Prostate gland (tissue), 2 donors: ENCODE results near the gene POP7. TPM values are rescaled to one million over a fixed set of nuclear protein-coding genes. Genes with fewer than 3 reads are reported as not detected.

Experiments
- DNase-seq: peaks from one replicate; pipeline ENCODE4 v3.0.0-alpha.2; 2019; ENCODE audit warnings: low spot score
- H3K27ac ChIP-seq, 2 donors: fragments of 200-600 bp; sonication (generic); 2 replicates each; pipeline ENCODE4 v1.5.1; 2017 to 2019
- H3K27me3 ChIP-seq: fragments of 200-600 bp; sonication (generic); replicated peaks from 2 replicates; pipeline ENCODE4 v1.5.1; 2019; ENCODE audit not compliant: insufficient read depth
- H3K36me3 ChIP-seq, 2 donors: fragments of 200-600 bp; sonication (generic); 1 replicate in 1 of 2; 2 replicates in 1 of 2; pipeline versions ENCODE4 v1.5.1 to v1.8.1; 2017 to 2019
- H3K4me1 ChIP-seq: fragments of 200-600 bp; sonication (generic); replicated peaks from 2 replicates; pipeline ENCODE4 v1.5.1; 2019
- H3K4me3 ChIP-seq, 2 donors: fragments of 200-600 bp; sonication (generic); 2 replicates each; pipeline ENCODE4 v1.5.1; 2017 to 2019
- H3K9me3 ChIP-seq: fragments of 200-600 bp; sonication (generic); 2 replicates; pipeline ENCODE4 v1.5.1; 2017
- POLR2A ChIP-seq: fragments of 450-650 bp; IDR thresholded peaks from one replicate; pipeline ENCODE4 v1.6.1; 2016; ENCODE audit warnings: antibody characterized with exemption, mild to moderate bottlenecking
- POLR2AphosphoS5 ChIP-seq: sonication (generic); formaldehyde crosslinking; IDR thresholded peaks from one replicate; pipeline ENCODE4 v1.6.1; 2017; ENCODE audit warnings: antibody characterized with exemption
- WGBS: methylation state at CpG from one replicate; pipeline ENCODE4 v1.1.5; 2018; 5-methylcytosine and 5-hydroxymethylcytosine counted together
- intact Hi-C: fragments of 100-400 bp; cut with DNase I; formaldehyde crosslinking; loops from one replicate; pipeline ENCODE4 v1.14.2; 2022
- total RNA-seq, 2 donors: library from RNA; depleted of rRNA; stranded (reverse); fragments of >200 nt; gene quantifications; one replicate each; pipeline ENCODE4 v1.1.0, GENCODE V29; 2016
- TF ChIP-seq, protein P1 (sequence below), 4 experiments: fragments of 200-600 bp in 2 of 4; fragments of 450-650 bp in 2 of 4; sonication (generic) in 2 of 4; IDR thresholded peaks; 1 replicate in 3 of 4; 2 replicates in 1 of 4; pipeline ENCODE4 v1.5.1; 2016 to 2019; ENCODE audit warnings: antibody characterized with exemption in 4 of 4, mild to moderate bottlenecking in 2 of 4, moderate library complexity in 2 of 4

The POP7 gene
- total RNA-seq, 2 donors from 2014 or later = 41.4 to 45.2 TPM

DNA sequence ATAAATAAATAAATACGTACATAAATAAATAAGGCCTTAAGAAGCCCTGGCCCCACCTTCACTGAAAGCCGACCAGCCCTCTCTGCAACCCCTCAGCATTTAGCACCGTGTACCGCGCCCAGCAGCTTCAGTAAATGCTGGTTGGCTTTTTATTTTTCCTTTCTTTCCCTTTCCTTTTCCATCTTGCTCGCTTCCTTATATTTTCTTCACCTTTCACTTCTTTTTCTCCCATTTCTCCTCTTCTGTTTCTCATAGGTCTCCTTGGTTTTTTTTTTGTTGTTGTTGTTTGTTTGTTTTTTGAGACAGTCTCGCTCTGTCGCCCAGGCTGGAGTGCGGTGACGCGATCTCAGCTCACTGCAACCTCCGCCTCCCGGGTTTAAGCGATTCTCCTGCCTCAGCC is 38.7 kb downstream of the POP7 start:
- no peak for DNase-seq
- Histone ChIP-seq H3K36me3 (no peaks in the 10 kb centered on the region), H3K4me3 (no peak overlapping the region), H3K27me3 (no peaks in the 10 kb centered on the region), H3K4me1 (no peaks in the 10 kb centered on the region), H3K9me3 (no peaks in the 10 kb centered on the region), H3K27ac (no peak overlapping the region)
- intact Hi-C loops = no loop called here
- 87% methylated on average over 14 of the region's 14 CpGs for WGBS
- no peak for TF ChIP-seq POLR2A
- TF ChIP-seq POLR2AphosphoS5 = no peak
- TF ChIP-seq, protein P1, sequence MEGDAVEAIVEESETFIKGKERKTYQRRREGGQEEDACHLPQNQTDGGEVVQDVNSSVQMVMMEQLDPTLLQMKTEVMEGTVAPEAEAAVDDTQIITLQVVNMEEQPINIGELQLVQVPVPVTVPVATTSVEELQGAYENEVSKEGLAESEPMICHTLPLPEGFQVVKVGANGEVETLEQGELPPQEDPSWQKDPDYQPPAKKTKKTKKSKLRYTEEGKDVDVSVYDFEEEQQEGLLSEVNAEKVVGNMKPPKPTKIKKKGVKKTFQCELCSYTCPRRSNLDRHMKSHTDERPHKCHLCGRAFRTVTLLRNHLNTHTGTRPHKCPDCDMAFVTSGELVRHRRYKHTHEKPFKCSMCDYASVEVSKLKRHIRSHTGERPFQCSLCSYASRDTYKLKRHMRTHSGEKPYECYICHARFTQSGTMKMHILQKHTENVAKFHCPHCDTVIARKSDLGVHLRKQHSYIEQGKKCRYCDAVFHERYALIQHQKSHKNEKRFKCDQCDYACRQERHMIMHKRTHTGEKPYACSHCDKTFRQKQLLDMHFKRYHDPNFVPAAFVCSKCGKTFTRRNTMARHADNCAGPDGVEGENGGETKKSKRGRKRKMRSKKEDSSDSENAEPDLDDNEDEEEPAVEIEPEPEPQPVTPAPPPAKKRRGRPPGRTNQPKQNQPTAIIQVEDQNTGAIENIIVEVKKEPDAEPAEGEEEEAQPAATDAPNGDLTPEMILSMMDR (IDR thresholded peaks at IDR 0.05) = no peak

DNA sequence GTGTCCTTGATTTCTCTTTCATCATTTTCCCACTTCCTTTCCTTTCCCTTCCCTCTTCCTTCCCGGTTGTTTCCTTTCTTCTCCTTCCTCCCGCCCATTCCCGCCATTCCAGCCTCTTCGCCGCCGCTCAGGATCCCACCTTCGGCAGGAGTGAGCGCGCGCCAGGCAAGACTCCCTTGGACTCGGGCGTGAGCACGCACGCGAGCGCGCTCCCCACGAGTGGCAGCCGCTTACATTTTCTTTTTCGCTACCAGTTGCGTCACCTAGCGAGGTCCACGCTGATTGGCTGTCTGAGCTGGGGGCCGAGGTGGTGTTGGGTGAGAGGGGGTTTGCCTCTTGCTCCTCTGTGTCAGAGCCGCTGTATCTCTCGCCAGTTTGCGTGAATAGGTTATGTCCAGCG is 39.3 kb downstream of the POP7 start:
- no peak overlapping the region for H3K27ac ChIP-seq
- H3K4me1 ChIP-seq = no peaks in the 10 kb centered on the region
- no peak for DNase-seq
- no peaks in the 10 kb centered on the region for H3K9me3 ChIP-seq
- 21% methylated on average over 27 of the region's 28 CpGs for WGBS
- peak overlapping the region; percentile 19 to 25 for H3K4me3 ChIP-seq
- intact Hi-C loops = no loop called here
- H3K27me3 ChIP-seq = no peaks in the 10 kb centered on the region
- peak; percentile 10 for TF ChIP-seq POLR2AphosphoS5
- TF ChIP-seq, protein P1 (IDR thresholded peaks at IDR 0.05) = no peak
- no peaks in the 10 kb centered on the region for H3K36me3 ChIP-seq

DNA sequence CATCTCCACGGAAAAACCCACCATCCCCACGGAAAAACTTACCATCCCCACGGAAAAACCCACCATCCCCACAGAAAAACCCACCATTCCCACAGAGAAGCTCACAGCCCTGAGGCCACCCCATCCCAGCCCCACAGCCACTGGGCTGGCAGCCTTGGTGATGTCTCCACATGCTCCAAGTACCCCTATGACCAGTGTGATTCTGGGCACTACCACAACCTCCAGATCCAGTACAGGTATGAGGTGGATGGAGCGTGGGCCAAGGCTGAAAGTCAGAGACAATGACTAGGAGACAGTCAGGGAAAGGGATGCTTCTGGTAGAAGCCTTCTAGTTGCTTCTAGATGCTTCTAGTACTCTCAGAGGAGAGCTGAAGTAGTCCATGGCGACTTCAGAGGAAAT is 47.1 kb downstream of the POP7 start:
- Histone ChIP-seq H3K4me3 (no peak overlapping the region), H3K9me3 (no peaks in the 10 kb centered on the region), H3K27me3 (no peaks in the 10 kb centered on the region), H3K27ac (no peak overlapping the region), H3K36me3 (no peaks in the 10 kb centered on the region), H3K4me1 (no peaks in the 10 kb centered on the region)
- intact Hi-C loops = no loop called here
- 88% methylated on average over 5 of the region's 5 CpGs for WGBS
- DNase-seq = no peak
- TF ChIP-seq POLR2A (no peak), POLR2AphosphoS5 (no peak)
- TF ChIP-seq, protein P1 (IDR thresholded peaks at IDR 0.05) = no peak

DNA sequence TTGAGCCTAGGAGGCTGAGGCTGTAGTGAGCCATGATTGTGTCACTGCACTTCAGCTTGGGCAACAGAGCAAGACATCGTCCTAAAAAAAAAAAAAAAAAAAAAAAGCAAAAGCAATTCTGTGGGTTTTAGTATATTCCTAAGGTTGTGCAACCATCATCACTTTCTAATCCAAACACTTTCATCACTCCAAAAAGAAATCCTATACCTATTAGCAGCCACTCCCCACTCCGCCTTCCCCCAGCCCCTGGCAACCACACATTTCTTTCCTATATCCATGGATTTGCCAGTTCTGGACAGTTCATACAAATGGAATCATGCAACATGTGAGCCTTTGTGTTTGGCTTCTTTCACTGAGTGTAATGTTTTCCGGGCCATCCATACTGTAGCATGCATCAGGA is 47.8 kb downstream of the POP7 start:
- no peak for DNase-seq
- 74% methylated on average over 3 of the region's 3 CpGs for WGBS
- Histone ChIP-seq H3K27ac (no peak overlapping the region), H3K36me3 (no peaks in the 10 kb centered on the region), H3K4me1 (no peaks in the 10 kb centered on the region), H3K27me3 (no peaks in the 10 kb centered on the region), H3K9me3 (no peaks in the 10 kb centered on the region), H3K4me3 (no peak overlapping the region)
- TF ChIP-seq, protein P1 (IDR thresholded peaks at IDR 0.05) = no peak
- TF ChIP-seq POLR2A (no peak), POLR2AphosphoS5 (no peak)
- intact Hi-C loops = no loop called here

Other genes with a start within 250 kb of the POP7 start
- 10 to 100 TPM in 1 of 2 donors, not detected in 1; 11.9 TPM for gene SPACDR, start 241.9 kb upstream of the POP7 start, total RNA-seq
- 100 to 1,000 TPM in 1 of 2 donors, 10 to 100 TPM in 1; 77.6 to 152 TPM for gene TSC22D4, start 226.9 kb upstream of the POP7 start, total RNA-seq
- gene NYAP1, start 222.2 kb upstream of the POP7 start, total RNA-seq = 10 to 100 TPM in 1 of 2 donors, under 1 TPM in 1; 0.73 to 16.9 TPM
- gene AGFG2, start 166.9 kb upstream of the POP7 start, total RNA-seq = 10 to 100 TPM; 33.0 to 94.9 TPM
- gene SAP25, start 132.2 kb upstream of the POP7 start, total RNA-seq = 10 to 100 TPM in 1 of 2 donors, 1 to 10 TPM in 1; 2.5 to 19.5 TPM
- 100 to 1,000 TPM in 1 of 2 donors, 10 to 100 TPM in 1; 66.8 to 202 TPM for gene LRCH4, start 120.0 kb upstream of the POP7 start, total RNA-seq
- 1 to 10 TPM; 2.3 to 9.7 TPM for gene FBXO24, start 119.8 kb upstream of the POP7 start, total RNA-seq
- gene PCOLCE, start 103.8 kb upstream of the POP7 start, total RNA-seq = 10 to 100 TPM; 11.8 to 49.5 TPM
- gene MOSPD3, start 93.6 kb upstream of the POP7 start, total RNA-seq = 10 to 100 TPM; 20.1 to 36.1 TPM
- 1 to 10 TPM in 1 of 2 donors, under 1 TPM in 1; 0.59 to 2.3 TPM for gene TFR2, start 64.6 kb upstream of the POP7 start, total RNA-seq
- 1 to 10 TPM in 1 of 2 donors, not detected in 1; 2.4 TPM for gene ACTL6B, start 49.7 kb upstream of the POP7 start, total RNA-seq
- gene GNB2, start 32.4 kb upstream of the POP7 start, total RNA-seq = 100 to 1,000 TPM; 376 to 417 TPM
- gene GIGYF1, start 11.9 kb upstream of the POP7 start, total RNA-seq = 10 to 100 TPM; 37.0 to 82.2 TPM
- gene EPO, start 14.3 kb downstream of the POP7 start, total RNA-seq = 1 to 10 TPM in 1 of 2 donors, not detected in 1; 1.6 TPM
- under 1 TPM in 1 of 2 donors, not detected in 1; 0.17 TPM for gene ZAN, start 27.5 kb downstream of the POP7 start, total RNA-seq
- 10 to 100 TPM; 78.6 to 80.8 TPM for gene EPHB4, start 121.4 kb downstream of the POP7 start, total RNA-seq
- gene SLC12A9, start 146.6 kb downstream of the POP7 start, total RNA-seq = 10 to 100 TPM; 22.0 to 29.4 TPM
- 100 to 1,000 TPM in 1 of 2 donors, 10 to 100 TPM in 1; 65.9 to 113 TPM for gene TRIP6, start 161.3 kb downstream of the POP7 start, total RNA-seq
- 100 to 1,000 TPM; 105 to 182 TPM for gene SRRT, start 169.0 kb downstream of the POP7 start, total RNA-seq
- 1 to 10 TPM; 6.4 to 8.4 TPM for gene UFSP1, start 183.6 kb downstream of the POP7 start, total RNA-seq
- gene ACHE, start 189.8 kb downstream of the POP7 start, total RNA-seq = 10 to 100 TPM in 1 of 2 donors, 1 to 10 TPM in 1; 6.6 to 17.5 TPM
- gene MUC3A, start 243.4 kb downstream of the POP7 start, total RNA-seq = 10 to 100 TPM; 28.8 to 46.0 TPM